Measurements from ENCODE around the gene ZNF691.
"Not testable (repeated sequence)": the region's sequence is repeated elsewhere in the genome, so short reads cannot be mapped to it uniquely, and the experiment has no call there.

The ZNF691 gene

GRCh38 chr1:42841440-42842147 is 4.8 kb upstream of the ZNF691 start:
- Mint-ChIP-seq H3K4me3 (no peak overlapping the region), H3K36me3 (ENCODE audit: low read depth) (peaks cover 3% of the 10 kb centered on the region), H3K27ac (no peak overlapping the region)

GRCh38 chr1:42844592-42845140 is 1.7 kb upstream of the ZNF691 start:
- peak; percentile 14 for DNase-seq (ENCODE audit: low spot score)
- Mint-ChIP-seq H3K27me3 (ENCODE audit: low read depth) (no peaks in the 10 kb centered on the region), H3K9me3 (no peaks in the 10 kb centered on the region), H3K4me3 (no peak overlapping the region), H3K27ac (no peak overlapping the region), H3K4me1 (ENCODE audit: low read depth) (peaks cover 26% of the 10 kb centered on the region), H3K36me3 (ENCODE audit: low read depth) (peaks cover 8% of the 10 kb centered on the region)

More at GRCh38 chr1:42841440-42842147, 4.8 kb upstream of the ZNF691 start:
- peaks cover 5% of the 10 kb centered on the region for H3K4me1 Mint-ChIP-seq (ENCODE audit: low read depth)
- H3K27me3 Mint-ChIP-seq (ENCODE audit: low read depth), result no peaks in the 10 kb centered on the region
- DNase-seq (ENCODE audit: low spot score), result no peak
- no peaks in the 10 kb centered on the region for H3K9me3 Mint-ChIP-seq

GRCh38 chr1:42845193-42845592 is 1.2 kb upstream of the ZNF691 start:
- H3K9me3 Mint-ChIP-seq, result no peaks in the 10 kb centered on the region
- H3K36me3 Mint-ChIP-seq (ENCODE audit: low read depth), result peaks cover 12% of the 10 kb centered on the region
- no peak for DNase-seq (ENCODE audit: low spot score)
- H3K27ac Mint-ChIP-seq, result no peak overlapping the region
- peaks cover 29% of the 10 kb centered on the region for H3K4me1 Mint-ChIP-seq (ENCODE audit: low read depth)
- no peak overlapping the region for H3K4me3 Mint-ChIP-seq
- no peaks in the 10 kb centered on the region for H3K27me3 Mint-ChIP-seq (ENCODE audit: low read depth)

GRCh38 chr1:42845866-42846256 is 552 bp upstream of the ZNF691 start:
- no peak for DNase-seq (ENCODE audit: low spot score)
- no peaks in the 10 kb centered on the region for H3K27me3 Mint-ChIP-seq (ENCODE audit: low read depth)
- peak overlapping the region; percentile 99 for H3K4me3 Mint-ChIP-seq
- peaks cover 29% of the 10 kb centered on the region for H3K4me1 Mint-ChIP-seq (ENCODE audit: low read depth)
- peak overlapping the region; percentile 80 for H3K27ac Mint-ChIP-seq
- H3K9me3 Mint-ChIP-seq, result no peaks in the 10 kb centered on the region
- H3K36me3 Mint-ChIP-seq (ENCODE audit: low read depth), result peaks cover 19% of the 10 kb centered on the region

GRCh38 chr1:42847111-42847595 is 740 bp downstream of the ZNF691 start:
- no peak for DNase-seq (ENCODE audit: low spot score)
- H3K27me3 Mint-ChIP-seq (ENCODE audit: low read depth), result no peaks in the 10 kb centered on the region
- peak overlapping the region; percentile 80 for H3K27ac Mint-ChIP-seq
- H3K4me1 Mint-ChIP-seq (ENCODE audit: low read depth), result peaks cover 29% of the 10 kb centered on the region
- peaks cover 25% of the 10 kb centered on the region for H3K36me3 Mint-ChIP-seq (ENCODE audit: low read depth)
- no peaks in the 10 kb centered on the region for H3K9me3 Mint-ChIP-seq
- peak overlapping the region; percentile 99 for H3K4me3 Mint-ChIP-seq

GRCh38 chr1:42847721-42848460 is 1.5 kb downstream of the ZNF691 start:
- Mint-ChIP-seq H3K4me3 (peak overlapping the region; percentile 99), H3K36me3 (ENCODE audit: low read depth) (peaks cover 25% of the 10 kb centered on the region), H3K27me3 (ENCODE audit: low read depth) (no peaks in the 10 kb centered on the region), H3K27ac (peak overlapping the region; percentile 80), H3K4me1 (ENCODE audit: low read depth) (peaks cover 29% of the 10 kb centered on the region), H3K9me3 (no peaks in the 10 kb centered on the region)
- DNase-seq (ENCODE audit: low spot score), result no peak

- no peak for DNase-seq (ENCODE audit: low spot score)
- Mint-ChIP-seq H3K27ac (peak overlapping the region; percentile 3), H3K27me3 (ENCODE audit: low read depth) (no peaks in the 10 kb centered on the region), H3K4me3 (no peak overlapping the region), H3K36me3 (ENCODE audit: low read depth) (peaks cover 28% of the 10 kb centered on the region), H3K9me3 (no peaks in the 10 kb centered on the region), H3K4me1 (ENCODE audit: low read depth) (peaks cover 29% of the 10 kb centered on the region)
Measured at GRCh38 chr1:42848823-42849537, 2.6 kb downstream of the ZNF691 start.

- no peak overlapping the region for H3K4me3 Mint-ChIP-seq
- H3K4me1 Mint-ChIP-seq (ENCODE audit: low read depth), result peaks cover 29% of the 10 kb centered on the region
- H3K27ac Mint-ChIP-seq, result peak overlapping the region; percentile 3
- H3K9me3 Mint-ChIP-seq, result no peaks in the 10 kb centered on the region
- H3K27me3 Mint-ChIP-seq (ENCODE audit: low read depth), result no peaks in the 10 kb centered on the region
- no peak for DNase-seq (ENCODE audit: low spot score)
- H3K36me3 Mint-ChIP-seq (ENCODE audit: low read depth), result peaks cover 27% of the 10 kb centered on the region
Measured at GRCh38 chr1:42849944-42850343, 3.5 kb downstream of the ZNF691 start.

GRCh38 chr1:42851420-42851819 is 5.0 kb downstream of the ZNF691 start:
- no peak for DNase-seq (ENCODE audit: low spot score)
- H3K27me3 Mint-ChIP-seq (ENCODE audit: low read depth), result no peaks in the 10 kb centered on the region

GRCh38 chr1:42851960-42852607 is 5.7 kb downstream of the ZNF691 start:
- Mint-ChIP-seq H3K36me3 (ENCODE audit: low read depth) (peaks cover 29% of the 10 kb centered on the region), H3K27me3 (ENCODE audit: low read depth) (no peaks in the 10 kb centered on the region), H3K9me3 (peaks cover 10% of the 10 kb centered on the region), H3K4me3 (no peak overlapping the region), H3K4me1 (ENCODE audit: low read depth) (peaks cover 21% of the 10 kb centered on the region), H3K27ac (no peak overlapping the region)
- DNase-seq (ENCODE audit: low spot score), result no peak

More at GRCh38 chr1:42851420-42851819, 5.0 kb downstream of the ZNF691 start:
- H3K4me3 Mint-ChIP-seq, result no peak overlapping the region
- peaks cover 5% of the 10 kb centered on the region for H3K9me3 Mint-ChIP-seq
- H3K36me3 Mint-ChIP-seq (ENCODE audit: low read depth), result peaks cover 29% of the 10 kb centered on the region
- no peak overlapping the region for H3K27ac Mint-ChIP-seq
- peaks cover 23% of the 10 kb centered on the region for H3K4me1 Mint-ChIP-seq (ENCODE audit: low read depth)

GRCh38 chr1:42852608-42852980 is 6.2 kb downstream of the ZNF691 start:
- H3K27ac Mint-ChIP-seq, result no peak overlapping the region

GRCh38 chr1:42853116-42853884 is 6.9 kb downstream of the ZNF691 start:
- Mint-ChIP-seq H3K27me3 (ENCODE audit: low read depth) (no peaks in the 10 kb centered on the region), H3K9me3 (peaks cover 22% of the 10 kb centered on the region), H3K4me3 (no peak overlapping the region), H3K36me3 (ENCODE audit: low read depth) (peaks cover 35% of the 10 kb centered on the region), H3K4me1 (ENCODE audit: low read depth) (peaks cover 9% of the 10 kb centered on the region), H3K27ac (no peak overlapping the region)
- no peak for DNase-seq (ENCODE audit: low spot score)

More at GRCh38 chr1:42852608-42852980, 6.2 kb downstream of the ZNF691 start:
- no peak for DNase-seq (ENCODE audit: low spot score)
- H3K27me3 Mint-ChIP-seq (ENCODE audit: low read depth), result no peaks in the 10 kb centered on the region
- peaks cover 15% of the 10 kb centered on the region for H3K9me3 Mint-ChIP-seq
- H3K4me1 Mint-ChIP-seq (ENCODE audit: low read depth), result peaks cover 16% of the 10 kb centered on the region
- no peak overlapping the region for H3K4me3 Mint-ChIP-seq
- H3K36me3 Mint-ChIP-seq (ENCODE audit: low read depth), result peaks cover 34% of the 10 kb centered on the region

GRCh38 chr1:42856554-42856953 is 10.1 kb downstream of the ZNF691 start:
- not testable (repeated sequence) for H3K27ac Mint-ChIP-seq; DNase-seq (ENCODE audit: low spot score); H3K4me1 Mint-ChIP-seq (ENCODE audit: low read depth); H3K27me3 Mint-ChIP-seq (ENCODE audit: low read depth); H3K4me3 Mint-ChIP-seq
- peaks cover 48% of the 10 kb centered on the region for H3K9me3 Mint-ChIP-seq
- peaks cover 16% of the 10 kb centered on the region for H3K36me3 Mint-ChIP-seq (ENCODE audit: low read depth)

Data from T-helper 2 cell treated with Interferon-gamma antibody and Interleukin-4, amounts not matched to agents 5 μg/mL and 100 μg/mL, for 36 hours (primary cell).